AG09319 (cell line): Measurements from ENCODE around the gene ITPRIP.
A peak's percentile ranks its signal among the peaks of the same experiment; 100 is the strongest.

Experiments
- DNase-seq: peaks from one replicate; pipeline ENCODE4 v3.0.0-alpha.2; 2010; ENCODE audit warnings: low read depth; ENCODE audit errors: extremely low read depth
- TF ChIP-seq, protein P1 (sequence below): IDR thresholded peaks from 2 replicates; pipeline ENCODE4 v1.5.1; 2011; ENCODE audit warnings: low read depth, mild to moderate bottlenecking, inconsistent platforms, low read length, moderate library complexity

The ITPRIP gene

DNA sequence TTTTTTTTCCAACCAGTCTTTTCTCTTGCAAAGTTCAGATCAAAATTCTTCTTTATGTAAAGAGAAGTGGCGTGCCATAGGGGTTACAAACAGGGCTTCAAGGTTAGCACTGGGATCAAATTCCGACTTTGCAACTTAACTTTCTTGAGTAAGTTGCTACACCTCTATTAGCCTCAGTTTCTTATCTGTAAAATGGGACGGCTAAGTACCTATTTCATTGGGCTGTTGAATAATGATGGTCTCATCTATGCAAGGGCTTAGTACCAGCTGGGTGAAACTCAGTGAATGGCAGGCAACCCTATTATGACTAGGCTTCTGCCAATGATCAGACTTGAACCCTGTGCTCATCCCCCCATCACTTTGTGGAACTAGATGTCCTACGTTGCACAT lies 33.9 kb downstream of the ITPRIP start:
- no peak for DNase-seq
- TF ChIP-seq, protein P1, sequence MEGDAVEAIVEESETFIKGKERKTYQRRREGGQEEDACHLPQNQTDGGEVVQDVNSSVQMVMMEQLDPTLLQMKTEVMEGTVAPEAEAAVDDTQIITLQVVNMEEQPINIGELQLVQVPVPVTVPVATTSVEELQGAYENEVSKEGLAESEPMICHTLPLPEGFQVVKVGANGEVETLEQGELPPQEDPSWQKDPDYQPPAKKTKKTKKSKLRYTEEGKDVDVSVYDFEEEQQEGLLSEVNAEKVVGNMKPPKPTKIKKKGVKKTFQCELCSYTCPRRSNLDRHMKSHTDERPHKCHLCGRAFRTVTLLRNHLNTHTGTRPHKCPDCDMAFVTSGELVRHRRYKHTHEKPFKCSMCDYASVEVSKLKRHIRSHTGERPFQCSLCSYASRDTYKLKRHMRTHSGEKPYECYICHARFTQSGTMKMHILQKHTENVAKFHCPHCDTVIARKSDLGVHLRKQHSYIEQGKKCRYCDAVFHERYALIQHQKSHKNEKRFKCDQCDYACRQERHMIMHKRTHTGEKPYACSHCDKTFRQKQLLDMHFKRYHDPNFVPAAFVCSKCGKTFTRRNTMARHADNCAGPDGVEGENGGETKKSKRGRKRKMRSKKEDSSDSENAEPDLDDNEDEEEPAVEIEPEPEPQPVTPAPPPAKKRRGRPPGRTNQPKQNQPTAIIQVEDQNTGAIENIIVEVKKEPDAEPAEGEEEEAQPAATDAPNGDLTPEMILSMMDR: no peak

DNA sequence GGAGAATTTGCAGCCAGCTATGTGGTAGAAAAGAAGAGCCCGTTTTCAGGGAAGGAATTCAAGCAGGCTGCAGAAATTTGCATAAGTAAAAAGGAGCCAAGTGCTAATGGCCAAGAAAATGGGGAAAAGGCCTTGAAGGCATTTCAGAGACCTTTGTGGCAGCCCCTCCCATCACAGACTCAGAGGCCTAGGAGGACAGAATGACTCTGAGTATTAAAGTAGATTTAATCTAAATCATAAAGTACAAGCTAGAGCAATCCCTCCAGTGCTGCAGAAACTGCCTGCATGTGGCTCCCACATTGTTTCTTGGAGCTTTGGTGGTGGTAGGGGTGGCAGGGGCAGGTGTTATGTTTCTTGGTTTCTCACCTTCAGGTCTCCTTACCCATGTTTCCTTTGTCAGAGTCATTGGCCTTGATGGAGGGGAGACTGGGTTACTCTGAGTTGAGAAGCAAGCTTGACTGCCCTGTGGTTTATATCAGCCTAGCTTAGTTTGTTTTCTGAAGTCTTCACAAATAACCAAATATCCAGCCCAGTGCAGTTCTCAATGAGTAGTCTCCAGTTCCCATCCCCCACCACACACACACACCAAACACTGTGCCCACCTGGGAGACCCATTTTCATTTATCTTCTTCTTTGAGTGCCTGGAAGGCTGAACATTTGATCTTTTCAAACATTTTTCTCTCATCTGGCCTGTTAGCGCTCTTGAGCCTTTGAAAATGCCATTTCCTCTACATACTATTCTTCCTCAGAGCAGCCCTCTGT lies 34.5 kb downstream of the ITPRIP start:
- TF ChIP-seq, protein P1: no peak
- DNase-seq: no peak

DNA sequence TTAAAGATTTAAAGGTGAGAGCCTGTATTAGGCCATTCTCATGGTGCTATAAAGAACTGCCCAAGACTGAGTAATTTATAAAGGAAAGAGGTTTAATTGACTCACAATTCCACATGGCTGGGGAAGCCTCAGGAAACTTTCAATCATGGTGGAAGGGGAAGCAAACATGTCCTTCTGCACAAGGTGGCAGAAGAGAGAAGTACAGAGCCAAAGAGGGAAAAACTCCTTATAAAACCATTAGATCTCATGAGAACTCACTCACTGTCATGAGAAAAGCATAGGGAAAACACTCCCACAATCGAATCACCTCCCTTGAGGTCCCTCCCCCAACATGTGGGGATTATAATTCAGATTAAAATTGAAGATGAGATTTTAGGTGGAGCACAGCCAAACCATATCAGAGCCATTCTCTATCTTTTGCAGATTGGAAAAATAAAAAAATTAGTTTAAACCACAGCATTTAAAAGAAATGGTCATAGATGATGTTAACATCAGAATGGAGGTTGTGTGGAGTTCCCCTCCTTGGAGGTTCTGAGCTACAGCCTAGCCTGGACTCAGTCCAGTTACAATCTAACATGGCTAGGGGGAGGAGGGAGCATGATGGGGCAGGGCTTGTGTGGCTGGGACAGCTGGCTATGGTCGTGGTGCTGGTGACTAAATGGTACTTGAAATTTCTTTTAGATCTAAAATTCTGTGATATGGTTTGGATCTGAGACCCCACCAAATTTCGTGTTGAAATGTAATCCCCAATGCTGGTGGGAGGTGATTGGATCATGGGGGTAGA lies 36.2 kb downstream of the ITPRIP start:
- TF ChIP-seq, protein P1: no peak
- no peak for DNase-seq

DNA sequence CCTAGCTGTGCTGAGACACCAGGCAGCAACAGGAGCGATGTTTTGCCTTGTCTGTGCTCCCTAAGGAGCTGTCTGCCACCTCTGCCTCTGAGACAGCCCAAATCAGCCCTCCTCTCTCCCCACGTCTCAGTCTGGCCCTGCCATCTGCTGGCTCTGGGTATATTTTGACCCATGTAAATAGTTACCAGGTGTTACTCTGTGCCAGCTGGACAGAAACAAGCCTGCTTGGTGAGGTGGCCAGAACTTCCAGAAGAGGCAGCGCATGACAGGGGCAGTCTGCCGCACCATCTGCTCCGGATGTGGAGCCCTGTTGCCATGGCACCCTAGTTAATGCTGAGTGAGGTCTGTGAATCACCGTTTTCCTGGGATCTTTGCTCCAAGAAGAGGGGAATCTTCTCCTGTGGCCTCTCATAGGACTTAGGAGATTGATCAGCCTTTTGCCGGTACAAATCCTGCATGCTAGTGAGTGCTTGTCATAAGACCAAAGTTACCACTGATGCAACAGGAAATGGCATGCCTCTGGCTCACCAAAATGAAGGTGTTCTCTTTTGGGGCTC lies 37.5 kb downstream of the ITPRIP start:
- DNase-seq: peak; percentile 84
- TF ChIP-seq, protein P1: no peak; the same call in 1 of the 2 replicates

DNA sequence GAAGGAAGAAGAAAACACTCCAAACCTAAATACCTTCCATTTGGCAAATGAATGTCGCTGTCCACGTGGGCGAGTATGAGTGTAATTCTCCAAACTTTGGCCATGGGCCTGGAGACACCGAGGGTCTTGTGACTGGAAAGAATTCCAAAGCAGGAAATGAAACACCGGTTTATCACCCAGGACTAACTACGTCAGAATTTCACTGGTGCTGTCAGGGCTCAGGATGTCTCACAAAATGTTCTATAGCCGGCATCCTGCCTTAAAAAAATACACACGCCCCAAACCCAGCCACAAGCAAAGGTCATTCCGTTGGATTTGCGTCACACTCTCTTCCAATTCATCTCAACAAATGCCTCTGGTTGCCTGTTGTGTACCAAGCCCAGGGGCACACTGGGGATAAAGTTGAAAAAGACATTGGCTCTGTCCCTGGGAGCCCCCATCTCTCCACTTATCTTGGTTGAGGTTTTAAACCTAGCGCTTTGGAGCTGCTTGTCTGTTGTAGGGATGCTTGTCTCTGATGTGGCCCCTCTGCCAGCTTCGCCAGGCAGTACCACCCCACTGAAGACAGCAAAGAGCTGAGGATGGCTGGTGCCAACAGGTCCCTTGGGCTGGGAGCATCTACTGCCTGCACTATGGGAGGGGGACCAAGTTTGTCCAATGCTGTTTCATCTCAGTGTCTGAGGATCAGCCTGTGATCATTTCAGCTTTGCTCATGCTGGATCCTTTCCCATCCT lies 38.1 kb downstream of the ITPRIP start:
- peak; percentile 77 for DNase-seq
- TF ChIP-seq, protein P1: no peak

DNA sequence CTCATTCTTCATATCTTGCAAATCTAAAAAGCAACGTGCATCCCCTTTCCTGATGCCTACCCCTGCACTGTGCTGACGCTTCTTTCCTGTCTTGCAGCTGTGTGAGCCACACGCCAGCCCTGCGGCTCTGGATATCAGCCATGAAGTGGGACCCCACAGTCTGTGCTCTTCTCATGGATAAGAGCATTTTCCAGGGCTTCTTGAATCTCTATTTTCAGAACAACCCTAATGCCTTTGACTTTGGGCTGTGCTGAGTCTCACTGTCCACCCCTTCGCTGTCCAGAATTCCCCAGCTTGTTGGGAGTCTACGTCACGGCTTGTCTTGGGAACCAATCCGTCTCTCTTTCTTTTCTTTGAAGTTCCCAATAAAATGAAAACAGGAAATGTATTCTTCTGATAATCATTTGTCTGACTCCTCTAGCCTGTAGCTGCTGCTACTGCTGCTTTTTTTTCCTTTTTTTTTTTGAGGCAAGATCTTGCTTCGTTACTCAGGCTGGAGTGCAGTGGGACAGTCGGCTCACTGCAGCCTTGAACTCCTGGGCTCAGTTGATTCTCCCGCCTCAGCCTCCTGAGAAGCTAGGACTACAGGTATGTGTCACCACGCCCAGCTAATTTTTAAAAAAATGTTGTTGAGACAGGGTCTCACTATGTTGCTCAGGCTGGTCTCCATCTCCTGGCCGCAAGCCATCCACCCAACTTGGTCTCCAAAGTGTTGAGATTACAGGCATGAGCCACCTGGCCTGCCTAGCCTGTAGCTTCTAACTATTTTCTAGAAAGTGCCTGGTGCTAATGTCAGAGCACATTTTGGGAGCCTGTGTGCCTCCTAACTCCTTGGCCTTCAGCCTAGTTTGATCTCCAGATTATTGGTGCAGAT lies 39.0 kb downstream of the ITPRIP start:
- TF ChIP-seq, protein P1: no peak
- no peak for DNase-seq
